HepG2 (cell line): ENCODE measurements around the gene POLR1G. TPM values are rescaled to one million over a fixed set of nuclear protein-coding genes. Genes with fewer than 3 reads are reported as not detected.

ENCODE experiments used
- CEBPG ChIP-seq: IDR thresholded peaks from 2 replicates; pipeline ENCODE4 v1.6.1; 2016
- JDP2 ChIP-seq: sonication (generic); formaldehyde crosslinking; IDR thresholded peaks from 2 replicates; pipeline ENCODE4 v1.8.1; 2022; ENCODE audit warnings: missing genetic modification reagents, borderline replicate concordance
- KAT8 ChIP-seq: IDR thresholded peaks from 2 replicates; pipeline ENCODE4 v1.6.1; 2016; ENCODE audit warnings: missing genetic modification reagents, missing compliant biosample characterization
- KDM1A ChIP-seq: IDR thresholded peaks from 2 replicates; pipeline ENCODE4 v1.6.1; 2016; ENCODE audit warnings: missing compliant biosample characterization
- MAZ ChIP-seq, 2 experiments: sonication (generic) in 1 of 2; formaldehyde crosslinking in 1 of 2; IDR thresholded peaks; 2 replicates each; pipeline versions ENCODE4 v1.5.0 to v1.6.1; 2012 to 2020; ENCODE audit warnings: low read depth in 2 of 2, mild to moderate bottlenecking in 2 of 2, borderline replicate concordance in 1 of 2, improper control_type of control experiment in 1 of 2, low read length in 1 of 2, missing genetic modification reagents in 1 of 2, moderate library complexity in 1 of 2
- RFXAP ChIP-seq: sonication (generic); formaldehyde crosslinking; IDR thresholded peaks from 2 replicates; pipeline ENCODE4 v1.4.0; 2020; ENCODE audit warnings: missing genetic modification reagents, borderline replicate concordance
- SNAPC2 ChIP-seq: sonication (generic); formaldehyde crosslinking; IDR thresholded peaks from 2 replicates; pipeline ENCODE4 v1.8.1; 2022; ENCODE audit warnings: mild to moderate bottlenecking, missing genetic modification reagents
- ZBTB20 ChIP-seq: sonication (generic); formaldehyde crosslinking; IDR thresholded peaks from 2 replicates; pipeline ENCODE4 v1.8.1; 2023; ENCODE audit warnings: missing genetic modification reagents, low read depth, mild to moderate bottlenecking, borderline replicate concordance
- ZNF496 ChIP-seq: sonication (generic); formaldehyde crosslinking; IDR thresholded peaks from 2 replicates; pipeline ENCODE4 v1.8.1; 2023; ENCODE audit warnings: mild to moderate bottlenecking, moderate library complexity, missing genetic modification reagents; ENCODE audit not compliant: insufficient replicate concordance
- ZNF598 ChIP-seq: sonication (generic); formaldehyde crosslinking; IDR thresholded peaks from 2 replicates; pipeline ENCODE4 v1.5.1; 2020; ENCODE audit warnings: mild to moderate bottlenecking, missing genetic modification reagents, borderline replicate concordance
- ZNF878 ChIP-seq: sonication (generic); formaldehyde crosslinking; IDR thresholded peaks from 2 replicates; pipeline ENCODE4 v1.8.1; 2023; ENCODE audit warnings: mild to moderate bottlenecking, missing genetic modification reagents, moderate library complexity
- ZSCAN21 ChIP-seq: sonication (generic); formaldehyde crosslinking; IDR thresholded peaks from 2 replicates; pipeline ENCODE4 v1.8.0; 2022; ENCODE audit warnings: mild to moderate bottlenecking, missing genetic modification reagents, moderate library complexity, borderline replicate concordance
- polyA plus RNA-seq, 8 experiments: library from polyadenylated mRNA; depleted of rRNA in 3 of 8; stranded (reverse) in 7 of 8; unstranded in 1 of 8; fragments of >200 nt; fragmentation: Illumina TruSeq in 4 of 8; extraction: Trizol in 4 of 8; gene quantifications; 2 replicates each; pipeline versions ENCODE4 v1.2.1 to v1.2.3, GENCODE V29; 2011 to 2016; ENCODE audit warnings: low read depth in 4 of 8, missing spikeins in 1 of 8, mixed read lengths in 1 of 8; ENCODE audit not compliant: insufficient read depth in 1 of 8
- total RNA-seq, 5 experiments: library from RNA; depleted of rRNA; stranded (reverse); fragments of >200 nt; fragmentation: Illumina TruSeq; extraction: Trizol; gene quantifications; 2 replicates each; pipeline ENCODE4 v1.2.3, GENCODE V29; 2016; ENCODE audit warnings: low read depth in 1 of 5
- TF ChIP-seq, protein P1 (sequence below): sonication (generic); formaldehyde crosslinking; IDR thresholded peaks from 2 replicates; pipeline ENCODE4 v1.4.0; 2020; ENCODE audit warnings: mild to moderate bottlenecking, missing genetic modification reagents
- TF ChIP-seq, protein P2 (sequence below): sonication (generic); IDR thresholded peaks from 2 replicates; pipeline ENCODE4 v1.6.1; 2016; ENCODE audit warnings: low read depth, borderline replicate concordance
- TF ChIP-seq, protein P3 (sequence below): sonication (generic); formaldehyde crosslinking; IDR thresholded peaks from 2 replicates; pipeline ENCODE4 v1.4.0; 2020; ENCODE audit warnings: missing genetic modification reagents; ENCODE audit errors: not compliant biosample characterization
- TF ChIP-seq, protein P4 (sequence below): sonication (generic); formaldehyde crosslinking; IDR thresholded peaks from 2 replicates; pipeline ENCODE4 v1.4.0; 2020; ENCODE audit warnings: missing genetic modification reagents
- TF ChIP-seq, protein P5 (sequence below): sonication (generic); formaldehyde crosslinking; IDR thresholded peaks from 2 replicates; pipeline ENCODE4 v1.4.0; 2020; ENCODE audit warnings: mild to moderate bottlenecking, low read depth, missing genetic modification reagents

Gene POLR1G
- total and polyA plus RNA-seq, 2 of the 13 experiments (the other 11 are each of a cell fraction or from before 2014, with no cell fraction given) = 3.5 to 20.8 TPM

DNA sequence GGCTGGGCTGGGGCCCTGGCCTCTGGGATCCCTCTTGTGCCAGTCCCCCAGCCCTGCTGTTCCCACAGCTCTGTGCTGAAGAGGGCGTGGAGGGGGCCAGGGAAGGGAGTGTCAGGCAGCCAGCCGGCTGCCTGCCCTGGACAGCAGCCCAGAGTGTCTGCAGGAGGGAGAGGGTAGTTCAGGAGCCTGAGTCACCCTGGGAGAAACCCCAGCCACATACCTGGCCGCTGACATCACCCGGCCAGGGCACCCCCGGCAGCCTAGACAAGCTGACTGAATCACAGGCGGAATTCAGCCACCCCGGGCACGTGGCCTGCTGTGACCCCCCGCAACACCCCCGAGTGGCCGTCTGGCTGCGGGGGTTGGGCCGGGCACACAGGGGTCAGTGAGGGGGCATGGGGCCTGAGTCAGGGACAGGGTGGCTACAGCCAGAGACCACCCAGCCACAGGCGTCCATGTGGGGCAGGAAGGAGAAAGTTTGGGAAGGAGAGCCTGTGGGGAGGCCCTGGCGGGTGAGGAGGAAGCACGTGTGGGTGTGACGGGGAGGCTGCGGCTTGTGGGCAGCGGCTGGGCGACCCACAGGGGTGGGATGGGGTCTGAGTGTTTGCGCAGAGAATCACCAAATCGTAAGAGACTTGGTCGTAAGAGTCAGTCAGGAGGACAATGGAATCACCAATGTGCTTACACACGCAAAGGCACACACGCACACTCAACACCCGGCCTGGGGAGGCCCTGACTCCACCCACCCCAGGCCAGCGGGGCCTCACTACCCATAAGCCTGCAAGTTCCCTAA, 49.5 kb downstream of the POLR1G start (continued):
- TF ChIP-seq ZNF878 (CRISPR knock-in tag) (no peak), RFXAP (CRISPR knock-in tag) (0 out of 2 replicates have a peak, but pooled peaks have one; percentile 17), SNAPC2 (CRISPR knock-in tag) (no peak), KAT8 (CRISPR knock-in tag) (peak; percentile 66; the same call in 1 of the 2 replicates), ZNF598 (CRISPR knock-in tag) (0 out of 2 replicates have a peak, but pooled peaks have one; percentile 37), KDM1A (CRISPR knock-in tag) (no peak), JDP2 (CRISPR knock-in tag) (no peak), ZNF496 (no peak), MAZ (IDR thresholded peaks at IDR 0.05; ENCODE audit: borderline replicate concordance, low read depth, low read length) (peak; percentile 66), MAZ (CRISPR knock-in tag; IDR thresholded peaks at IDR 0.05; ENCODE audit: low read depth) (peak; percentile 71), CEBPG (CRISPR knock-in tag) (0 out of 2 replicates have a peak, but pooled peaks have one; percentile 11), ZSCAN21 (peak; percentile 55; the same call in 1 of the 2 replicates), ZBTB20 (CRISPR knock-in tag) (peak; percentile 67; the same call in 1 of the 2 replicates)
- TF ChIP-seq, protein P1, sequence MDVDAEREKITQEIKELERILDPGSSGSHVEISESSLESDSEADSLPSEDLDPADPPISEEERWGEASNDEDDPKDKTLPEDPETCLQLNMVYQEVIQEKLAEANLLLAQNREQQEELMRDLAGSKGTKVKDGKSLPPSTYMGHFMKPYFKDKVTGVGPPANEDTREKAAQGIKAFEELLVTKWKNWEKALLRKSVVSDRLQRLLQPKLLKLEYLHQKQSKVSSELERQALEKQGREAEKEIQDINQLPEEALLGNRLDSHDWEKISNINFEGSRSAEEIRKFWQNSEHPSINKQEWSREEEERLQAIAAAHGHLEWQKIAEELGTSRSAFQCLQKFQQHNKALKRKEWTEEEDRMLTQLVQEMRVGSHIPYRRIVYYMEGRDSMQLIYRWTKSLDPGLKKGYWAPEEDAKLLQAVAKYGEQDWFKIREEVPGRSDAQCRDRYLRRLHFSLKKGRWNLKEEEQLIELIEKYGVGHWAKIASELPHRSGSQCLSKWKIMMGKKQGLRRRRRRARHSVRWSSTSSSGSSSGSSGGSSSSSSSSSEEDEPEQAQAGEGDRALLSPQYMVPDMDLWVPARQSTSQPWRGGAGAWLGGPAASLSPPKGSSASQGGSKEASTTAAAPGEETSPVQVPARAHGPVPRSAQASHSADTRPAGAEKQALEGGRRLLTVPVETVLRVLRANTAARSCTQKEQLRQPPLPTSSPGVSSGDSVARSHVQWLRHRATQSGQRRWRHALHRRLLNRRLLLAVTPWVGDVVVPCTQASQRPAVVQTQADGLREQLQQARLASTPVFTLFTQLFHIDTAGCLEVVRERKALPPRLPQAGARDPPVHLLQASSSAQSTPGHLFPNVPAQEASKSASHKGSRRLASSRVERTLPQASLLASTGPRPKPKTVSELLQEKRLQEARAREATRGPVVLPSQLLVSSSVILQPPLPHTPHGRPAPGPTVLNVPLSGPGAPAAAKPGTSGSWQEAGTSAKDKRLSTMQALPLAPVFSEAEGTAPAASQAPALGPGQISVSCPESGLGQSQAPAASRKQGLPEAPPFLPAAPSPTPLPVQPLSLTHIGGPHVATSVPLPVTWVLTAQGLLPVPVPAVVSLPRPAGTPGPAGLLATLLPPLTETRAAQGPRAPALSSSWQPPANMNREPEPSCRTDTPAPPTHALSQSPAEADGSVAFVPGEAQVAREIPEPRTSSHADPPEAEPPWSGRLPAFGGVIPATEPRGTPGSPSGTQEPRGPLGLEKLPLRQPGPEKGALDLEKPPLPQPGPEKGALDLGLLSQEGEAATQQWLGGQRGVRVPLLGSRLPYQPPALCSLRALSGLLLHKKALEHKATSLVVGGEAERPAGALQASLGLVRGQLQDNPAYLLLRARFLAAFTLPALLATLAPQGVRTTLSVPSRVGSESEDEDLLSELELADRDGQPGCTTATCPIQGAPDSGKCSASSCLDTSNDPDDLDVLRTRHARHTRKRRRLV (CRISPR knock-in tag) = peak; percentile 86; the same call in 1 of the 2 replicates
- TF ChIP-seq, protein P2, sequence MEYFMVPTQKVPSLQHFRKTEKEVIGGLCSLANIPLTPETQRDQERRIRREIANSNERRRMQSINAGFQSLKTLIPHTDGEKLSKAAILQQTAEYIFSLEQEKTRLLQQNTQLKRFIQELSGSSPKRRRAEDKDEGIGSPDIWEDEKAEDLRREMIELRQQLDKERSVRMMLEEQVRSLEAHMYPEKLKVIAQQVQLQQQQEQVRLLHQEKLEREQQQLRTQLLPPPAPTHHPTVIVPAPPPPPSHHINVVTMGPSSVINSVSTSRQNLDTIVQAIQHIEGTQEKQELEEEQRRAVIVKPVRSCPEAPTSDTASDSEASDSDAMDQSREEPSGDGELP = peak; percentile 66; the same call in 1 of the 2 replicates
- TF ChIP-seq, protein P3, sequence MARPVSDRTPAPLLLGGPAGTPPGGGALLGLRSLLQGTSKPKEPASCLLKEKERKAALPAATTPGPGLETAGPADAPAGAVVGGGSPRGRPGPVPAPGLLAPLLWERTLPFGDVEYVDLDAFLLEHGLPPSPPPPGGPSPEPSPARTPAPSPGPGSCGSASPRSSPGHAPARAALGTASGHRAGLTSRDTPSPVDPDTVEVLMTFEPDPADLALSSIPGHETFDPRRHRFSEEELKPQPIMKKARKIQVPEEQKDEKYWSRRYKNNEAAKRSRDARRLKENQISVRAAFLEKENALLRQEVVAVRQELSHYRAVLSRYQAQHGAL (CRISPR knock-in tag) = no peak
- TF ChIP-seq, protein P4, sequence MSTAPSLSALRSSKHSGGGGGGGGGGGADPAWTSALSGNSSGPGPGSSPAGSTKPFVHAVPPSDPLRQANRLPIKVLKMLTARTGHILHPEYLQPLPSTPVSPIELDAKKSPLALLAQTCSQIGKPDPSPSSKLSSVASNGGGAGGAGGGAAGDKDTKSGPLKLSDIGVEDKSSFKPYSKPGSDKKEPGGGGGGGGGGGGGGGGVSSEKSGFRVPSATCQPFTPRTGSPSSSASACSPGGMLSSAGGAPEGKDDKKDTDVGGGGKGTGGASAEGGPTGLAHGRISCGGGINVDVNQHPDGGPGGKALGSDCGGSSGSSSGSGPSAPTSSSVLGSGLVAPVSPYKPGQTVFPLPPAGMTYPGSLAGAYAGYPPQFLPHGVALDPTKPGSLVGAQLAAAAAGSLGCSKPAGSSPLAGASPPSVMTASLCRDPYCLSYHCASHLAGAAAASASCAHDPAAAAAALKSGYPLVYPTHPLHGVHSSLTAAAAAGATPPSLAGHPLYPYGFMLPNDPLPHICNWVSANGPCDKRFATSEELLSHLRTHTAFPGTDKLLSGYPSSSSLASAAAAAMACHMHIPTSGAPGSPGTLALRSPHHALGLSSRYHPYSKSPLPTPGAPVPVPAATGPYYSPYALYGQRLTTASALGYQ (CRISPR knock-in tag) = peak; percentile 74; the same call in 1 of the 2 replicates
- TF ChIP-seq, protein P5, sequence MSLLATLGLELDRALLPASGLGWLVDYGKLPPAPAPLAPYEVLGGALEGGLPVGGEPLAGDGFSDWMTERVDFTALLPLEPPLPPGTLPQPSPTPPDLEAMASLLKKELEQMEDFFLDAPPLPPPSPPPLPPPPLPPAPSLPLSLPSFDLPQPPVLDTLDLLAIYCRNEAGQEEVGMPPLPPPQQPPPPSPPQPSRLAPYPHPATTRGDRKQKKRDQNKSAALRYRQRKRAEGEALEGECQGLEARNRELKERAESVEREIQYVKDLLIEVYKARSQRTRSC (CRISPR knock-in tag) = no peak
